Right atrium auricular region (tissue), 2 donors: ENCODE data around the gene RNF220. TPM values are rescaled to one million over a fixed set of nuclear protein-coding genes. Genes with fewer than 3 reads are reported as not detected.

Experiments
- DNase-seq: peaks from one replicate; pipeline ENCODE4 v3.0.0-alpha.2; 2019; ENCODE audit warnings: low spot score
- H3K27ac ChIP-seq, 2 donors: fragments of 200-600 bp; sonication (generic); 1 replicate in 1 of 2; 2 replicates in 1 of 2; pipeline ENCODE4 v1.5.1; 2016 to 2019
- H3K27me3 ChIP-seq, 2 donors: fragments of 200-600 bp; sonication (generic); one replicate each; pipeline versions ENCODE4 v1.5.1 to v1.6.0; 2017 to 2019
- H3K36me3 ChIP-seq: fragments of 200-600 bp; sonication (generic); one replicate; pipeline ENCODE4 v1.5.1; 2016
- H3K4me1 ChIP-seq, 2 donors: fragments of 200-600 bp; sonication (generic); one replicate each; pipeline versions ENCODE4 v1.5.1 to v1.6.0; 2017 to 2019
- H3K4me3 ChIP-seq, 2 donors: fragments of 200-600 bp; sonication (generic); 1 replicate in 1 of 2; 2 replicates in 1 of 2; pipeline ENCODE4 v1.5.1; 2017 to 2019; ENCODE audit warnings: mild to moderate bottlenecking in 1 of 2, moderate library complexity in 1 of 2
- H3K9me3 ChIP-seq, 2 donors: fragments of 200-600 bp; sonication (generic); one replicate each; pipeline ENCODE4 v1.5.1; 2019
- CTCF ChIP-seq, 2 donors: fragments of 200-600 bp; sonication (generic); IDR thresholded peaks; one replicate each; pipeline ENCODE4 v1.5.1; 2019; ENCODE audit warnings: antibody characterized with exemption in 2 of 2
- total RNA-seq, 2 donors: library from RNA; depleted of rRNA; stranded (reverse); fragments of >200 nt; gene quantifications; one replicate each; pipeline ENCODE4 v1.1.0, GENCODE V29; 2016

RNF220 gene
- total RNA-seq, 2 donors from 2014 or later: 76.1 to 91.6 TPM

- H3K27ac ChIP-seq: peak overlapping the region; percentile 74 to 77
- no peak for DNase-seq
- no peaks in the 10 kb centered on the region for H3K9me3 ChIP-seq
- no peaks in the 10 kb centered on the region for H3K27me3 ChIP-seq
- no peak overlapping the region for H3K4me3 ChIP-seq
- H3K36me3 ChIP-seq: no peaks in the 10 kb centered on the region
- H3K4me1 ChIP-seq: peaks cover 0 to 29% of the 10 kb centered on the region in 2 donors
- no peak for TF ChIP-seq CTCF (IDR thresholded peaks at IDR 0.05)
Measured at GRCh38 chr1:44485934-44486460, 80.9 kb downstream of the RNF220 start.

GRCh38 chr1:44489481-44489880, 84.4 kb downstream of the RNF220 start:
- Histone ChIP-seq H3K27ac (no peak overlapping the region), H3K4me1 (peaks cover 0 to 22% of the 10 kb centered on the region in 2 donors), H3K36me3 (no peaks in the 10 kb centered on the region), H3K27me3 (no peaks in the 10 kb centered on the region), H3K9me3 (no peaks in the 10 kb centered on the region), H3K4me3 (no peak overlapping the region)
- TF ChIP-seq CTCF (IDR thresholded peaks at IDR 0.05): no peak
- no peak for DNase-seq

GRCh38 chr1:44496541-44497171, 91.6 kb downstream of the RNF220 start:
- H3K9me3 ChIP-seq: no peaks in the 10 kb centered on the region
- no peaks in the 10 kb centered on the region for H3K36me3 ChIP-seq
- no peaks in the 10 kb centered on the region for H3K27me3 ChIP-seq
- no peak for DNase-seq
- TF ChIP-seq CTCF (IDR thresholded peaks at IDR 0.05): no peak
- no peak overlapping the region for H3K27ac ChIP-seq
- peaks cover 0 to 18% of the 10 kb centered on the region in 2 donors for H3K4me1 ChIP-seq
- no peak overlapping the region for H3K4me3 ChIP-seq

GRCh38 chr1:44497422-44498170, 92.5 kb downstream of the RNF220 start:
- TF ChIP-seq CTCF (IDR thresholded peaks at IDR 0.05): no peak
- H3K36me3 ChIP-seq: no peaks in the 10 kb centered on the region
- no peak for DNase-seq
- no peak overlapping the region for H3K4me3 ChIP-seq
- H3K27ac ChIP-seq: no peak overlapping the region
- H3K27me3 ChIP-seq: no peaks in the 10 kb centered on the region
- peaks cover 0 to 18% of the 10 kb centered on the region in 2 donors for H3K4me1 ChIP-seq
- H3K9me3 ChIP-seq: no peaks in the 10 kb centered on the region

- Histone ChIP-seq H3K9me3 (no peaks in the 10 kb centered on the region), H3K27me3 (no peaks in the 10 kb centered on the region), H3K36me3 (no peaks in the 10 kb centered on the region), H3K27ac (no peak overlapping the region), H3K4me3 (no peak overlapping the region), H3K4me1 (peaks cover 0 to 18% of the 10 kb centered on the region in 2 donors)
- DNase-seq: no peak
- no peak for TF ChIP-seq CTCF (IDR thresholded peaks at IDR 0.05)
Measured at GRCh38 chr1:44499306-44499705, 94.3 kb downstream of the RNF220 start.
